Transverse colon (tissue), 4 donors: ENCODE data around the gene PPP1R2C. TPM values are rescaled to one million over a fixed set of nuclear protein-coding genes. Genes with fewer than 3 reads are reported as not detected.

ENCODE experiments used
- DNase-seq: peaks from one replicate; pipeline ENCODE4 v3.0.0-alpha.2; 2019
- H3K27ac ChIP-seq, 4 donors: fragments of 200-600 bp; sonication (generic); 2 replicates each; pipeline ENCODE4 v1.5.1; 2016 to 2018; ENCODE audit warnings: inconsistent platforms in 4 of 4
- H3K27me3 ChIP-seq: fragments of 200-600 bp; sonication (generic); 2 replicates; pipeline ENCODE4 v1.5.1; 2017; ENCODE audit warnings: inconsistent platforms
- H3K36me3 ChIP-seq, 4 donors: fragments of 200-600 bp; sonication (generic); 2 replicates each; pipeline ENCODE4 v1.5.1; 2017 to 2019; ENCODE audit warnings: inconsistent platforms in 4 of 4
- H3K4me1 ChIP-seq, 4 donors: fragments of 200-600 bp; sonication (generic); 2 replicates each; pipeline ENCODE4 v1.5.1; 2017 to 2020; ENCODE audit warnings: inconsistent platforms in 4 of 4
- H3K4me3 ChIP-seq, 4 donors: fragments of 200-600 bp; sonication (generic); 1 replicate in 1 of 4; 2 replicates in 3 of 4; pipeline versions ENCODE4 v1.5.1 to v1.6.1; 2017 to 2019; ENCODE audit warnings: inconsistent platforms in 4 of 4
- H3K9me3 ChIP-seq, 2 donors: fragments of 200-600 bp; sonication (generic); 2 replicates each; pipeline ENCODE4 v1.5.1; 2017 to 2019; ENCODE audit warnings: inconsistent platforms in 2 of 2
- CTCF ChIP-seq, 5 experiments: fragments of 200-600 bp in 3 of 5; fragments of 450-650 bp in 2 of 5; sonication (generic) in 3 of 5; IDR thresholded peaks; 1 replicate in 2 of 5; 2 replicates in 3 of 5; pipeline ENCODE4 v1.5.1; 2016 to 2017; ENCODE audit warnings: antibody characterized with exemption in 5 of 5, inconsistent platforms in 3 of 5, mild to moderate bottlenecking in 2 of 5, moderate library complexity in 1 of 5
- EP300 ChIP-seq: sonication (generic); formaldehyde crosslinking; IDR thresholded peaks from one replicate; pipeline ENCODE4 v1.6.1; 2017; ENCODE audit warnings: antibody characterized with exemption, low read depth
- POLR2A ChIP-seq: fragments of 450-650 bp; IDR thresholded peaks from one replicate; pipeline ENCODE4 v1.6.1; 2016; ENCODE audit warnings: antibody characterized with exemption, mild to moderate bottlenecking, moderate library complexity
- POLR2AphosphoS5 ChIP-seq, 3 donors: sonication (generic); formaldehyde crosslinking; IDR thresholded peaks; one replicate each; pipeline ENCODE4 v1.6.1; 2016; ENCODE audit warnings: antibody characterized with exemption in 3 of 3
- WGBS, 2 donors: methylation state at CpG; one replicate each; pipeline ENCODE4 v1.1.5; 2018; ENCODE audit warnings: low coverage in 1 of 2; 5-methylcytosine and 5-hydroxymethylcytosine counted together
- in situ Hi-C, 4 donors: fragments of 200-750 bp; cut with MboI; loops; one replicate each; pipeline versions ENCODE4 v1.15.0 to v1.15.1; 2017; ENCODE audit warnings: low sequenced_read_pairs in 3 of 4, low pct_ligation_motif_present in 1 of 4, low pct_unique_long_range_greater_than_20kb in 1 of 4
- intact Hi-C: fragments of 100-400 bp; cut with DNase I; formaldehyde crosslinking; loops from one replicate; pipeline ENCODE4 v1.15.1; 2023; ENCODE audit warnings: low total_unique reads
- total RNA-seq, 4 donors: library from RNA; depleted of rRNA; stranded (reverse); fragments of >200 nt; gene quantifications; one replicate each; pipeline ENCODE4 v1.1.0, GENCODE V29; 2016

Gene PPP1R2C
- total RNA-seq, 4 donors from 2014 or later: not detected

GRCh38 chrX:42804524-42804923, 26.6 kb upstream of the PPP1R2C start:
- Histone ChIP-seq H3K27ac (no peak overlapping the region), H3K9me3 (no peaks in the 10 kb centered on the region), H3K27me3 (no peaks in the 10 kb centered on the region), H3K4me1 (no peaks in the 10 kb centered on the region), H3K4me3 (no peak overlapping the region), H3K36me3 (no peaks in the 10 kb centered on the region)
- in situ Hi-C loops (no loop called here), intact Hi-C loops (no loop called here)
- TF ChIP-seq POLR2A (no peak), EP300 (no peak), CTCF (IDR thresholded peaks at IDR 0.05) (no peak), POLR2AphosphoS5 (IDR thresholded peaks at IDR 0.05) (no peak)
- no peak for DNase-seq
- 34 to 71% methylated on average over 1 to 2 of the region's 2 CpGs for WGBS, 2 donors

DNA sequence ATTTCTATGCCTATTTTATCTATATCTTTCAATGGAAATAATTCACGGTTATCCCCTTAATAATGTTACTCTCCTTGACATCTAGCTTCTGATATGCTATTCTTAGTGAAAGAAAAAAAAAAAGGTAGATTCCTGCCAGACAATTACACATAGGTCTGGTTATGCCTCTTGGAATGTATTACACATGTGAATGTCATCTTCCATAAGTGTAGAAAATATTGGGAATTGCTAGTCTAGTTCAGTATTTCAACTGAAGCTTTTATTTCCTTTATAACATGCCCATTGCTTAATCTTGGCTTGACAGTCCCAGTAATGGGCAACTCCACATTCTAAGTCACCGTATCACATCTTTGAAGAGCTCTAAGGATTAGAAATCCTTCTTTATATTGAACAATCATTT, 25.4 kb upstream of the PPP1R2C start:
- no peak overlapping the region for H3K4me3 ChIP-seq
- 82 to 83% methylated on average over 1 to 2 of the region's 2 CpGs for WGBS, 2 donors
- no peak overlapping the region for H3K27ac ChIP-seq
- no peaks in the 10 kb centered on the region for H3K4me1 ChIP-seq
- no peak for TF ChIP-seq POLR2AphosphoS5 (IDR thresholded peaks at IDR 0.05)
- no peak for TF ChIP-seq EP300
- no peak for TF ChIP-seq POLR2A
- TF ChIP-seq CTCF (IDR thresholded peaks at IDR 0.05): no peak
- in situ Hi-C loops (no loop called here), intact Hi-C loops (no loop called here)
- H3K9me3 ChIP-seq: no peaks in the 10 kb centered on the region
- no peaks in the 10 kb centered on the region for H3K27me3 ChIP-seq
- no peaks in the 10 kb centered on the region for H3K36me3 ChIP-seq
- no peak for DNase-seq

- no peaks in the 10 kb centered on the region for H3K36me3 ChIP-seq
- no peak for TF ChIP-seq POLR2AphosphoS5 (IDR thresholded peaks at IDR 0.05)
- TF ChIP-seq CTCF (IDR thresholded peaks at IDR 0.05): no peak
- TF ChIP-seq EP300: no peak
- TF ChIP-seq POLR2A: no peak
- no peaks in the 10 kb centered on the region for H3K4me1 ChIP-seq
- H3K27me3 ChIP-seq: no peaks in the 10 kb centered on the region
- no peak overlapping the region for H3K27ac ChIP-seq
- H3K4me3 ChIP-seq: no peak overlapping the region
- no peak for DNase-seq
- in situ Hi-C loops (no loop called here), intact Hi-C loops (no loop called here)
- H3K9me3 ChIP-seq: no peaks in the 10 kb centered on the region
- WGBS, 2 donors: 82% methylated on average over 9 of the region's 9 CpGs; no CpG with 5 or more reads in 1 of the 2 donors
These were observed 19.8 kb upstream of the PPP1R2C start for GRCh38 chrX:42797651-42798269.

DNA sequence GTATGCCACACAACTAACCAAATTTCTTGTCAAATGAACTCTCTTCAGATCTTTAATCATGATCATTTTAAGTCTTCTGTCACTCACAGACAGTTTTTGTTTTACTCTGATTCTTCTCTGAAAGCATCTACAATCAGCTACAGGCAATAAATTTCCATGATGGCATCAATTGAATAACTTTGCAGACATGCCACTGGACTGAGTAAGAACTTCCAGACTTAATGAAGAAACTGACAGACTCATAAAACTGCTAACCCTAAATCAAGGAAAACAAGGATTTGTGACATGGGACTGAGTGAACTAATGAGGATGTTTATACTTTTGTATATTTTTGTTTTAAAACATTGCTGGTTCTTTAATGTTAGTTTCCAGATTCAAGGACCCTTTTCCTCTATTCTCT, 5.5 kb upstream of the PPP1R2C start:
- intact Hi-C loops: no loop called here

More for the DNA sequence above, 5.5 kb upstream of the PPP1R2C start:
- Histone ChIP-seq H3K9me3 (no peaks in the 10 kb centered on the region), H3K27me3 (no peaks in the 10 kb centered on the region), H3K36me3 (no peaks in the 10 kb centered on the region), H3K4me1 (no peaks in the 10 kb centered on the region), H3K27ac (no peak overlapping the region), H3K4me3 (no peak overlapping the region)
- no peak for DNase-seq
- in situ Hi-C loops: no loop called here
- TF ChIP-seq POLR2AphosphoS5 (IDR thresholded peaks at IDR 0.05) (no peak), POLR2A (no peak), EP300 (no peak), CTCF (IDR thresholded peaks at IDR 0.05) (no peak)
